Fibroblast of skin of left quadriceps (primary cell): ENCODE results near the gene LCTL.
"Not testable (repeated sequence)": the region's sequence is repeated elsewhere in the genome, so short reads cannot be mapped to it uniquely, and the experiment has no call there.

Experiments used
- DNase-seq, 2 experiments: peaks; one replicate each; pipeline ENCODE4 v3.0.0-alpha.2; 2013; ENCODE audit warnings: low read depth in 2 of 2

The LCTL gene

DNA sequence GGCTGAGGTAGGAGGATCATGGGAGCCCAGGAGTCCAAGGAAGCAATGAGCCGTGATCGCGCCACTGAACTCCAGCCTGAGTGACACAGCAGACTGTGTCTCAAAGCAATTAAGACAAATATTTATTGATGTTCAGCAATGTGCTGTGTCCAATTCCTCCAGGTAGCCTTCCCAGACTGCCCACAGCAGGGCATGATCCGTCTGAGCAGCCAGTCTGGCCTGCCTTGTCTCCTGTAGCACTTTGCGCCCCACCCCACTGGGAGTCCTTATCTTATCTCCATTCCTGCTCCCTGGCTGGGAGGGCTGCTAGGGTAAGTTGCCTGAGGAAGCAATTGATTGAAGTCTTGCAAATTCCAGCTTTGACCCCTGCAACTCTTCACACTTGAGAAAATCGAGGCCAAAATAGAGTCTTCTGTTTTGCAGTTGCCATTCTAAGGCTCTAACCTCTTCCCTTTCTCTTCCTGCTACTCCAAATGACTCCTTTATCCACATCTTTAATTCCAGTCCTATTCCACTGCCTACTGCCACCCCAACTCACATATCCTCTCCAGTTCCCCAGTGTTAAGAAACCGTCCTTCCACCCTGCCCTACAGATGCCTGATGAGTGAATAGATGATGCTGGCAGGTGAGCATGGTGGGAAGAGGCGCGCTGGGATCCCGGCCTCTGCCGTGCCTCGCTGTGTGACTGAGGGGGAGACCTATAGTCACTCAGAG is 26.9 kb upstream of the LCTL start:
- no peak for DNase-seq

DNA sequence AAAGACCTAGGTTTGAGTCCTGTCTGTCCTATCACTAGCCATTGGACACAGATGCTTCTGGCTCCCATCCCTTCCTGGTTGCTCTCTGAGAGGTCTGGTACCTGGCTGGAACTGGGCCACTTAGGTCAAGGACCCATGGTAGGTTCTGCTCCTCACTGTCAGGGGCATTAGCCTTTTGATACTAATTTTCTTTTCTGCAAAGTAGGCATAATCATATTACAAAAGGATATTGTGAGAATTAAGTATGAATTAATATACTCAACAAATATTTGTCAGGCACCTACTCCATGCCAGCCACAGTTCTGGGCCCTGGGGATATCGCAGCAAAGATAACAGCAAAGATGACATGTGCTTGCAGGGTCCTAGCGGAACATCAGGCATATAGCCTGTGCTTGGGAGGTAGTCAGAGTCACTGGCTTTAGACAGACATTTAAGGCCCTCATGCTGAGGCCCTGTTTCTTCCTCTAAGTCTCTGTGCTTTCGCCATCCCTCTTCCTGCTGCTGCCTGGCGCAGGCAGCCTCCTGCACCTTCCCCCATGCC is 25.6 kb upstream of the LCTL start:
- no peak for DNase-seq

- no peak for DNase-seq
These were observed 24.6 kb upstream of the LCTL start for GRCh38 chr15:66590435-66590834.

DNA sequence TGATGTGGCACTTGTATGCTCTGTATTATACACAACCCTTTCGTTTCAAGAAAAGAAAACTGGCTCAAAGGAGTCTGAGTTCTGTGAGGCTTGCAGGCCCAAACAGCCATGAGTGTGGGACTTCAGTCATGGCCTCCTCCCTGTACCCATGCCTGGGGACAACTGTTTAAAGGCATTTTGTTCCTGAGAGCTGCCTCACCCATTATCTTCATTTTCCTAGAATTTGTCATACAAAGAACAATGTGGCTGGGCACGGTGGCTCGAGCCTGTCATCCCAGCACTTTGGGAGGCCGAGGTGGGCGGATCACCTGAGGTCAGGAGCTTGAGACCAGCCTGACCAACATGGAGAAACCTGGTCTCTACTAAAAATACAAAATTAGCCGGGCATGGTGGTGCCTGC is 23.6 kb upstream of the LCTL start:
- not testable (repeated sequence) for DNase-seq

GRCh38 chr15:66588971-66589370 is 23.2 kb upstream of the LCTL start:
- no peak for DNase-seq

DNA sequence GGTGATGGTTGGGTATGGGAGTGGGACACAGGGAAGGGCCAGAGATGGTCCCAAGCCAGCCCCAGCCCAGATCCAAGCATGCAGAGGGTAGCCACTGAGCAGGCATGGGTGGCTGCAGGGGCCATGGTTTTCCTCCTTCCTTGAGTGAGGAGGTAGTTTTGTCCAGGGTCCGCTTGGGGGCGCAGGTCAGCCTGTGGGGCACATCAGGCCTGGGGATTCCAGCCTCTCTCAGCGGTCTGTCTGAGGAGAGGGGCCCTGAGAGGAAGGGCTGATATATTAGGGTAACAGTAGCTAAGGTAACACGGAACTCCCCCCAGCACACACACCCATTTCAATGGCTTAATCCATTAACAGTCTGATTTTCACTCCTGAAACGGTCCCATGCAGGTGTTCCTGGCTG is 22.7 kb upstream of the LCTL start:
- no peak for DNase-seq

DNA sequence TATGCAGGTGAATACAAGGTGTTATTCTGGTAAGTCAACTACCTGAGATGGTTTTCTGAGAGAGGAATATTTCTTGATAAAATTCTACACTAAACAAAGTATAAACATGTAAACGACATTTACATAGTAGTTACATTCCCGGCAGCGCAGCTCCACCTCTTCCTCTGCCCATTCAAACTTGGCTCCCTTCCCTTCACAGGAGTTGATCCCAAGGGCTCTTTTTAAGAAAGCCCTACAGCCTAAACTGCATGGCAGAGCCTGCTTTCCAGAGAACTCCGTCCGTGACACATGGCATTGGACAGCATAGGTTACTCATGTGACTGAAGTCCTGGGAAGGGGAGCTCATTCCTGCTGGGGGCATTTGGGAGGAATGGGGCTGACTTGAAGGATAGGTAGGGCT is 22.0 kb upstream of the LCTL start:
- no peak for DNase-seq

GRCh38 chr15:66587020-66587419 is 21.2 kb upstream of the LCTL start:
- DNase-seq = no peak

DNA sequence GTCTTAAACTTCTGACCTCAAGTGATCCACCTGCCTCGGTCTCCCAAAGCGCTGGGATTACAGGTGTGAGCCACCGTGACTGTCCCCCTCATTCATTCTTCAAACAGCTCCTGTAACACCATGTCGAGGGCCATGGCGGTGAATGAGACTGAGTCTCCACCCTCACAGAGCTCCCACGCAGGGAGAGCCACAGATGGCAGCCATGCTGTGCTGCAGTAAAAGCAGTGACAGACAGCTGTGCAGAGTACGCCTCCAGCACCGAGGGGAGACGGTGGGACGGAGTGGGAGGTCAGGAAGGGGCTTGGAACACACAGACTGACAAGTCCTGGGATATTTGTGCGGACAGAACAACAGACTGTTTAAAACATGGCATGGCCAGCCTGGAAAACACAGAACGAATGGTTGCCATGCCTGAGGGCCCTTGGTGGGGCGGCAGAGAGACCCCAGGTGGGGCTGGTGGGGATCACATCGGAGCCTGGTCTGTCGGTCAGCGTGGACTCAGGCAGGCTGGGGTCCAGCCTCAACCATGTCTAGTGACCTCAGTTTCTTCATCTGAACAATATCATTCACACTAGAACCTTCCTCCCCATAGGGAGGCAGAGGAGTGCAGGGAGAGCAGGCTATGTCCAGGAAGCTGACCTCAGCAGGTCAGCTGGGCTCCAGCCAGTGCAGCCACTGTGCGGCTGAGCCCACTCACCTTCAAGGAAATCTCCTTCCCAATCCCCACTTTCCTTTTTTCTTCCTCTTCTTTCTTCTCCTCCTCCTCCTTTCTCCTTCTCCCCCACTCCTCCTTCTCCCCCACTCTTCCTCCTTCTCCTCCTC is 20.6 kb upstream of the LCTL start:
- DNase-seq = no peak

GRCh38 chr15:66581972-66582537 is 16.3 kb upstream of the LCTL start:
- no peak for DNase-seq

DNA sequence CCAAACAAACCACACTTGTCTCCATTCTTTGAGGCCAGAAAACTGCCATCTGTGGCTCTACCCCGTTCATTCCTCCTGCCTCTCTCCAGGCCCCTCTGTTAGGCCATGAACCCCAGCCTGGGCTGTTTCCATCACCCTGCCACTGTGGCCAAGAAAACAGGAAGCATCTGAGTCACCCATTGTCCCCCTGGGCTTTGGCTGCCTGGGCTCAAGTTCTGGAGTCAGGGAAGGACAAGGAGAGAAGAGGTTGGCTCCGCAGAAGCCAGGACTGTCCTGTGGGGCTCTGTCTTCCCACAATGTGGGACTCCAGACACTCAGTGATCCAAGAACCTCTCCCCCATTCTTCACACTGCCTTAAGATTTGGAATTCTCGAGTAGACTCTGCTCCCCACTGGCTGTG is 14.8 kb upstream of the LCTL start:
- DNase-seq = no peak

DNA sequence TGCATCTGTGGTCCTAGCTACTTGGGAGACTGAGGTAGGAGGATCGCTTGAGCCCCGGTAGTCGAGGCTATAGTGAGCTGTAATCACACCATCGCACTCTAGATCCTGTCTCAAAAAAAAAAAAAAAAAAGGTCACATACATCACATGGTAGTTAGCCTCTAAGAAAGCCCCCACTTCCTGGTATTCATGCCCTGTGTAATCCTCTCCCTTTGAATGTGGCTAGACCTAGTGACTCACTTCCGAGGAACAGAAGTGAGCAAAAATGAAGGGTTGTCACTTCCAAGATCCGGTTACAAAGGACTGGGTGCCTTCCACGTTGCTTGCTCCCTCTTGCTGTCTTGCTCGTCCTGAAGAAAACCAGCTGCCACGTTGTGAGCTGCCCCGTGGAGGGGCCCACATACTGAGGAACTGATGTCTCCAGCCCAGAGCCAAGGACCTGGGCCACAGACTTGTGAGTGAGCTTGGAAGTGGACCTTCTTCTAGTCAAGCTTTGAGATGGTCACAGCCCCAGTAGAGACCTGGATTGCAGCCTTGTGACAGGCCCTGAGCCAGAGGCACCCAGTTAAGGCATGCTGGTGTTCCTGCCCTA is 12.6 kb upstream of the LCTL start:
- no peak for DNase-seq

GRCh38 chr15:66574596-66574950 is 8.8 kb upstream of the LCTL start:
- DNase-seq = no peak

DNA sequence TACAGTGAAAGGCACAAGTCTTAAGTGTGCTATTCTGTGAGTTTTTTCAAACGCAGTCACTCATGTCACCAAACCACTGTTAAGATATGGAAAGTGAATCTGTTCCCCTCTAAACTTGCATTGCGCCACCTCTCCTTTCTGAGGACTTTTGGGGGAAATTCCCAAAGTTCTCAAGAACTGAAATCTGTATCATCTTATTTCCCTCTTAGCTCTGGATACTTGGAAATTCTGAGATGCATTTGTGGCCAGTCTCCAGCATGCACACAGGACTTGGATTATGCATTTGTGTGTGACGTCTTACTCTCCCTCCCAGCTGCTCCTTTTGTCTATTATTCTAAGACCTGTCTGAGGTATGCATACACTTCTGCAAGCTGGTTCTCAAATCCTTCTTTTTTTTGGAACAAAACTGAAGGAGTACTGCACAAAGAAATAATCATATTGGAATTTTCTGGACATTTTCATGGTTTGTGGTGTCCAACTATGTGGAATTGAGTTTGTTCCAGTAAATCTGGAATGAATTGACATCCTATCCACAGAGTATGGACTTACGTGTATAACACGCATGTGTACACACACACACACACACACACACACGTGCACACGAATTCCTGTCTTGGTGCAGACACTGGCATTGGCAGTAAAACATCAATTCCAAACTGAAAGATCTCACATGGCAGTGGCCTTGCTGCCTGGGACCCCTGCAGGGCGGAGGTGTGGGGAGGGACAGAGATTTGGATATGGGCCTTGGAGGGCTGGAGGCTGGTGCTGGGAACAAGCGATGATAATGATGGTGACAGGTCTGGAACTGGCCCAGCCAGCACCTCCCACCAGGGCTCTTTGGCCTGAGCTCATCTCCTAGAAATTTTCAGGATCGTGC is 8.2 kb upstream of the LCTL start:
- DNase-seq = peak; percentile 95

GRCh38 chr15:66573348-66573718 is 7.5 kb upstream of the LCTL start:
- DNase-seq = no peak

- no peak for DNase-seq
These were observed 6.3 kb upstream of the LCTL start for GRCh38 chr15:66572146-66572545.

DNA sequence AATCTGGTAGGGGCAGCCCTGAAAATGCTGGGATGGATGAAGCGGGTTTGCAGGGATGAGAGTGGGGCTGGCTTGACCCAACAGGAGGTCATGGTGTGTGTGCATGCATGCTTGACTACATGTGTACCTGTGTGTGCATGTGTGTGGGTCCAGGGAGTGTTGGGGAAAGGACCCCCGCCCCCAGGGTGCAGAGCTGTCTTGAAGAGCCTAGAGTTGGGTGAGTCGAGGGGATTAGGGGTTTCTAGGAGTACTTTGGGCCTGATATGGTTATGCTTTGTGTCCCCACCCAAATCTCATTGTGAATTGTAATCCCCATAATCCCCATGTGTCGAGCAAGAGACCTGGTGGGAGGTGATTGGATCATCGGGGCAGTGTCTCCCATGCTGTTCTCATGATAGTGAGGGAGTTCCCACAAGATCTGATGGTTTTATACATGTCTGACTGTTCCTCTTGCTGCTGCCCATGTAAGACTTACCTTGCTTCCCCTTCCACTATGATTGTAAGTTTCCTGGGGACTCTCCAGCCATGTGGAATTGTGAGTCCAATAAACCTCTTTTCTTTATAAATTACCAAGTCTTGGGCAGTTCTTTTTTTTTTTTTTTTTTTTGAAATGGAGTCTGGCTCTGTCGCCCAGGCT is 5.2 kb upstream of the LCTL start:
- DNase-seq = no peak

DNA sequence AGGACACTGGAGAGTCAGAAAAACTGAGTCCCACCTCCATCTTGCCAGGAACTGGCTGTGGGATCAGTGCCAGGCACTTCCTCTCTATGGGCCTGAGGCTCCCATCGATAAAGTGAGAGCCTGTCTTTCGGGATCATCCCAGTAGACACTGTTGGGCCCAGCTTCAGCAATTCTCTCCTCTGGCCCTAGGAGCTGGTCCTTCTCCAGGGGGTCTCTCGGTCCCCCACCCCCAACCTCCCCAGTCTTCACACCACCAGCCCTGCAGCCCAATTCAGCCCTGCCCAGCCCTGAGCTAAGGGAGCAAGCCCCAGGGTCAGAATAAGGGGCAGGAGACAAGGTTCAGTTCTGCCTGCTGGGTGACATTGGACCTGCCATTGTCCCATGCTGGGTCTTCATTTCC is 4.5 kb upstream of the LCTL start:
- DNase-seq = no peak

DNA sequence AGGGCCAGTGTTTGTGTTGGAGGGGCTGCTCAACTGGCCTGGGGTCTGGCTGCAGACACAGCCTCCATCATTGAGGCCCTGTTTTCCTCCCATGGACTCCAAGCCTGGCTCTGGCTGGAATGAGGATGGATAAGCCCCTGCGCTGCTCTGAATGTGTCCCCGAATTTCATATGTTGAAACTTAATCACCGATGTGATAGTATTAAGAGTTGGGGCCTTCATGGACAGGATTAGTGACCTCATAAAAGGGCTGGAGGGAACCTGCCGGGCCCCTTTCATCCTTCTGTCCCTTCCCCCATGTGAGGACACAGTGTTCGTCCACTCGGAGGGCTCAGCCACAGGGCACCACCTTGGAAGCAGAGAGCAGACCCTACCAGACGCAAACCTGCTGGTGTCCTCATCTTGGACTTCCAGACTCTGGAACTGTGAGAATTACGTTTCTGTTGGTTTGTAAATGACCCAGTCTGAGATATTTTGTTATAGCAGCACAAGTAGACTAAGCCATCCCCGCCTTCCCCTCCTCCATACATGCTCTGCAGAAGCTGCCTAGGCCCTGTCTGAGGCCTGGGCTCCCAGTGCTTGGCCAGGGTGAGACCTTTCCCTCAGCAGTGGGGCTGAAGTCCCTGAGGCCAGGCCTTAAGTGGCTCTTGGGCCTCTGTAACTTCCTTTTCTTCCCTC is 3.8 kb upstream of the LCTL start:
- DNase-seq = no peak

- no peak for DNase-seq
These were observed 2.1 kb upstream of the LCTL start for GRCh38 chr15:66567897-66568296.
